CD4-positive, alpha-beta T cell treated with Interleukin-6 for 4 hours (primary cell): ENCODE results near the gene TRIM71.

Source experiments
- DNase-seq: peaks from one replicate; pipeline ENCODE4 v3.0.0-alpha.2; 2020; ENCODE audit warnings: mixed read lengths

Gene TRIM71

GRCh38 chr3:32868719-32869512 lies 51.1 kb downstream of the TRIM71 start:
- DNase-seq: no peak

GRCh38 chr3:32869513-32870047 lies 51.8 kb downstream of the TRIM71 start:
- no peak for DNase-seq

DNA sequence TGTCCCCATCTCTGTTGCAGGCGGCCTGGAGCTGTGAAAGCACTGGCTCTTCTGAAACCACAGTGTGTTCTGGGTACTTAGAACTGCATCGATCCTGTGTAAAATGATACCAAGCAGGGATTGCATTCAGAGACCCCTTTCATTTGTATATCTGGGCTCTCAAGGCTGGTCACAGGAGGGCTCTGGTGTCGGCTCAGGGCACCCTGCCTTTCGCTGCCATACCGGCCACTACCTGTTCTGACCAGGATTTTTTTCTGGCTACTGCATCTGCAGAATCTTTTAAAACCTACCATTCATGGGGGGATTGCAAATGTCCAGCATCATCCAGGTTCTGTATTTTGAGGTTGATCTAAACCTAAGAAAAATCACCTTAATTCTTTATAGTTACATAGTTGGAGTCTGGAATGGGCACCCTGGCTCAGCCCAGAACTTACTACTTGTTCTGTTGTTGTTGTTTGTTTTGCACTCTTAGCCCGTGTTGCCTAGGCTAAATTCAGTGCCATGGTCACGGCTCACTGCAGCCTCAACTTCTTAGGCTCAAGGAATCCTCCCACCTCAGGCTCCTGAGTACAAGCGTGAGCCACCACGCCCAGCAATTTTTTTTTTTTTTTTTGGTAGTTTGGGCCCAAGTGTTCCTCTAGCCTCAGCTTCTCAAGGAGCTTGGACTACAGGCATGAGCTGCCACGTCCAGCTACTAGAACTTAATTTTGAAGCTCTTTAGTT lies 52.7 kb downstream of the TRIM71 start:
- no peak for DNase-seq

DNA sequence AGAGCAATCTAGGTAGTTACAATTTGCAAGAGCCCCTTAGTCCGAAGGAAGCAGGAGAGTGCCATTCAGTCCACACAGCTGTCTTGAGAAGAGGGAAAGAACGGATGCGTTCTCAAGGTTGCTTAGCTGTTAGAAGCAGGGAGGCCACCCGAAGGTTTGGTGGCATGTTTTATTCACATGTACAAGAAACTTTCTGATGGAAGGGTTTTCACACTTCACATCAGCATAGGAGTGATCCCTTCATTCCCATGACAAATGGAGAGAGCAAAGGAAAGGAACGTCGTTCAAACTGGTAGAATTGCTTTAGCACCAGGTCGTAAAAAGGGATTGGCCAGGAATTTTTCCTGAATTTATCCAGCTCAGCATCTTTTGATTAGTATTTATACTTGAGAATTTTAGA lies 53.5 kb downstream of the TRIM71 start:
- no peak for DNase-seq

DNA sequence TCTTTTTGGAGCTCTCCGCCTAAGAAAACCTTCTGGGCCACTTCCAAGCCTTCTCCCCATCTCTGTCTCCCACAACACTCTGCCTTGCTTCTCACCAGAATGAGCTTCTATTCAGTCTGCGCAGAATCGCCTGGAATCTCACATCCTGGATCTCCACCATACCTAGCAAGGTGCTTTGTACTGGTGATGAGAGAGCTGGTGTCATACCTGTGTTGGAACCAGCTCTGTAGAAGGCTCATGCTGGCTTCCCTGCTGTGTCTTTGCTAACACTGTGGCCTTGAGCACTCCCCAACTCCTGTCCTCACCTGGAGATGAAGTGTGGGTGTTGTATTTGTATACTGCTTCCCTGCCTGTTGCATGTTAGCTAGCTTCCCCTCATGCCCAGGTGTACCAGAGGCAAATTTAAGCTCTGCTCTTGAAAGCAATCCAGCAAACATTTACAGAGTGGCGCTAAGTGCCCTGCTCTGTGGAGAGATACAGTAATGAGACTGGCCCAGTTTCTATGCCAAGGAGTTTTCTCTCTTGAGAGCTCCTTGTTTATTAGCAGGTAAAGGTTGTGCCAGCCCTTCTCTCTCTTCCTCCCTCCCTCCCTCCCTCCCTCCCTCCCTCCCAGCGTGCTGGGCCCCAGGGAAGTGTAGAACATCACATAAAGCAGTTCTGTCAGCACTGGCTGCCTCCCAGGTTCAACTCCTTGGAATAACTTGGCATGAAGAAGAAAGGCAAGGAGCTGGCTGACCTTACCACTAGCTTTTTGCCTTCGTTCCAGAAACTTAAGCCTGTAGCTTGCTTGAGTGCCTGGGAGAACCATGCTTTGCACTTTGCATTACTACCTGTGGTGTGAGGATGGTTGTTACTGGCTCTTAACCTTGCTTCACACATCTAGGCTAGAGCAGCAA lies 54.9 kb downstream of the TRIM71 start:
- DNase-seq: no peak

- no peak for DNase-seq
These were observed 55.8 kb downstream of the TRIM71 start for GRCh38 chr3:32873531-32874130.

GRCh38 chr3:32876920-32877319 lies 59.1 kb downstream of the TRIM71 start:
- no peak for DNase-seq

- no peak for DNase-seq
These were observed 59.8 kb downstream of the TRIM71 start for GRCh38 chr3:32877598-32877997.

DNA sequence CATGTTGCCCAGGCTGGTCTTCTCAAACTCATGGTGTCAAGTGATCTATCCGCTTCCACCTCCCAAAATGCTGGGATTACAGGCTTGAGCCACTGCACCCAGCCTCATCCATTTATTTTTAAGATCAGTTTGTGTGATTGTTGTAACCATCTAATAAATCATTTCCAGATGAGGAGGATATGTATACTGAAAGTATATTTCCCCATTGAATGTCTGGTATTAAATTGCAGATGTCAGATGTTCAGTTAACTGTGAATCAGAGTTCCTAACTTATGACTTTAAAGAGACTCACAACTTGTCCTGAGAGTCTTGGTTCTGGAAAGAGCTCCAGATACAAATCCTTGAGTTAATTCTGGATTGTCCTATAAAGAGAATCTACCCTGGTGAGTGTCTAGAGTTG lies 62.4 kb downstream of the TRIM71 start:
- no peak for DNase-seq

GRCh38 chr3:32881624-32882023 lies 63.8 kb downstream of the TRIM71 start:
- no peak for DNase-seq

- no peak for DNase-seq
These were observed 64.4 kb downstream of the TRIM71 start for GRCh38 chr3:32882189-32882588.

DNA sequence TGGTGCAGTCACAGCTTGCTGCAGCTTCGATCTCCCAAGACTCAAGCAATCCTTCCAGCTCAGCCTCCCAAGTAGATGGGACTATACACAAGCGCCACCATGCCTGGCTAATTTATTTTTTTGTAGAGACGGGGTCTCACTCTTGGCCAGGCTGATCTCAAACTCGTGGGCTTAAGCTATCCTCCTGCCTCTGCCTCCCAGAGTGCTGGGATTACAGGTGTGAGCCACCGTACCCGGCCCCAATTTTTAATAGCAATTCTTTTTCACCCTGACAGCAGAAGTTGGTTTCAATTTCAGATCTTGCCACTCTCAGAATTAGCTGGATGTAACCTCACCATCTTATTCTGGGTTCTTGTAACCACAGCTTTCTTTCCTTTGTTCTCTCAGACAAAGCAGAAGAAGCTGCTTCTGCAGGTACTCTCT lies 64.8 kb downstream of the TRIM71 start:
- no peak for DNase-seq

- no peak for DNase-seq
These were observed 66.0 kb downstream of the TRIM71 start for GRCh38 chr3:32883817-32884216.

GRCh38 chr3:32884591-32884990 lies 66.8 kb downstream of the TRIM71 start:
- DNase-seq: no peak

GRCh38 chr3:32885283-32885901 lies 67.6 kb downstream of the TRIM71 start:
- DNase-seq: no peak

- no peak for DNase-seq
These were observed 68.5 kb downstream of the TRIM71 start for GRCh38 chr3:32886296-32886695.

GRCh38 chr3:32886911-32887310 lies 69.1 kb downstream of the TRIM71 start:
- no peak for DNase-seq

- no peak for DNase-seq
These were observed 70.9 kb downstream of the TRIM71 start for GRCh38 chr3:32888739-32889138.

DNA sequence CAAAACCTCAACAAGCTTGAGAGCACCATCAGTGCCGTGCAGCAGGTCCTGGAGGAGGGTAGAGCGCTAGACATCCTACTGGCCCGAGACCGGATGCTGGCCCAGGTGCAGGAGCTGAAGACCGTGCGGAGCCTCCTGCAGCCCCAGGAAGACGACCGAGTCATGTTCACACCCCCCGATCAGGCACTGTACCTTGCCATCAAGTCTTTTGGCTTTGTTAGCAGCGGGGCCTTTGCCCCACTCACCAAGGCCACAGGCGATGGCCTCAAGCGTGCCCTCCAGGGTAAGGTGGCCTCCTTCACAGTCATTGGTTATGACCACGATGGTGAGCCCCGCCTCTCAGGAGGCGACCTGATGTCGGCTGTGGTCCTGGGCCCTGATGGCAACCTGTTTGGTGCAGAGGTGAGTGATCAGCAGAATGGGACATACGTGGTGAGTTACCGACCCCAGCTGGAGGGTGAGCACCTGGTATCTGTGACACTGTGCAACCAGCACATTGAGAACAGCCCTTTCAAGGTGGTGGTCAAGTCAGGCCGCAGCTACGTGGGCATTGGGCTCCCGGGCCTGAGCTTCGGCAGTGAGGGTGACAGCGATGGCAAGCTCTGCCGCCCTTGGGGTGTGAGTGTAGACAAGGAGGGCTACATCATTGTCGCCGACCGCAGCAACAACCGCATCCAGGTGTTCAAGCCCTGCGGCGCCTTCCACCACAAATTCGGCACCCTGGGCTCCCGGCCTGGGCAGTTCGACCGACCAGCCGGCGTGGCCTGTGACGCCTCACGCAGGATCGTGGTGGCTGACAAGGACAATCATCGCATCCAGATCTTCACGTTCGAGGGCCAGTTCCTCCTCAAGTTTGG lies 72.9 kb downstream of the TRIM71 start:
- no peak for DNase-seq

DNA sequence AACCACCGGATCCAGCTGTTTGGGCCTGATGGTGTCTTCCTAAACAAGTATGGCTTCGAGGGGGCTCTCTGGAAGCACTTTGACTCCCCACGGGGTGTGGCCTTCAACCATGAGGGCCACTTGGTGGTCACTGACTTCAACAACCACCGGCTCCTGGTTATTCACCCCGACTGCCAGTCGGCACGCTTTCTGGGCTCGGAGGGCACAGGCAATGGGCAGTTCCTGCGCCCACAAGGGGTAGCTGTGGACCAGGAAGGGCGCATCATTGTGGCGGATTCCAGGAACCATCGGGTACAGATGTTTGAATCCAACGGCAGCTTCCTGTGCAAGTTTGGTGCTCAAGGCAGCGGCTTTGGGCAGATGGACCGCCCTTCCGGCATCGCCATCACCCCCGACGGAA lies 73.6 kb downstream of the TRIM71 start:
- DNase-seq: no peak
